Neural crest cell (in vitro differentiated cells): ENCODE data around the gene DNHD1. TPM values are rescaled to one million over a fixed set of nuclear protein-coding genes. Genes with fewer than 3 reads are reported as not detected.

Experiments used
- DNase-seq: peaks from one replicate; pipeline ENCODE4 v3.0.0; 2021; ENCODE audit warnings: low read depth, mixed read lengths, low spot score
- H3K27ac Mint-ChIP-seq: one replicate; pipeline ENCODE4 v1.8.0; 2021; ENCODE audit warnings: mild to moderate bottlenecking, mixed read lengths; ENCODE audit not compliant: unreplicated experiment
- H3K27me3 Mint-ChIP-seq: 2 replicates; pipeline ENCODE4 v1.8.0; 2021; ENCODE audit warnings: low read depth, mild to moderate bottlenecking, mixed read lengths
- H3K36me3 Mint-ChIP-seq: 2 replicates; pipeline ENCODE4 v1.8.0; 2021; ENCODE audit warnings: low read depth, mild to moderate bottlenecking, mixed read lengths
- H3K4me1 Mint-ChIP-seq: 2 replicates; pipeline ENCODE4 v1.8.0; 2021; ENCODE audit warnings: mixed read lengths
- H3K4me3 Mint-ChIP-seq: one replicate; pipeline ENCODE4 v1.8.0; 2021; ENCODE audit warnings: mild to moderate bottlenecking, mixed read lengths
- H3K9me3 Mint-ChIP-seq: 2 replicates; pipeline ENCODE4 v1.8.0; 2021; ENCODE audit warnings: mixed read lengths
- CTCF ChIP-seq: fragments of 200-600 bp; sonication (generic); conservative IDR thresholded peaks from 2 replicates; pipeline ENCODE4 v1.5.0; 2021; ENCODE audit warnings: antibody characterized with exemption, mild to moderate bottlenecking
- total RNA-seq: library from RNA; stranded (reverse); gene quantifications from 2 replicates; pipeline ENCODE4 v1.2.1, GENCODE V29; 2021

Gene DNHD1
- total RNA-seq, 1 donor from 2014 or later = 10.2 TPM

DNA sequence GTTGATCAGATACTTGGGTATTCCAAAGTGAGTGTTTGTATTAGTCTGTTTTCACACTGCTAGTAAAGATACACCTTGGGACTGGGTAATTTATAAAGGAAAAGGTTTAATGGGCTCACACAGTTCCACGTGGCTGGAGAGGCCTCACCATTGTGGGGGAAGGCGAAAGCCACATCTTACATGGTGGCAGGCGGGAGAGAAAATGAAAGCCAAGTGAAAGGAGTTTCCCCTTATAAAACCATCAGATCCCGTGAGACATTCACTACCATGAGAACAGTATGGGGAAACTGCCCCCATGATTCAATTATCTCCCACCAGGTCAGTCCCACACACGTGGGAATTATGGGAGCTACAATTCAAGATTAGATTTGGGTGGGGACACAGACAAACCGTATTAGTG lies 8.7 kb upstream of the DNHD1 start:
- peaks cover 3% of the 10 kb centered on the region for H3K4me1 Mint-ChIP-seq
- DNase-seq = no peak
- no peaks in the 10 kb centered on the region for H3K27me3 Mint-ChIP-seq
- H3K4me3 Mint-ChIP-seq = no peak overlapping the region
- no peak for TF ChIP-seq CTCF
- no peak overlapping the region for H3K27ac Mint-ChIP-seq
- peaks cover 2% of the 10 kb centered on the region for H3K36me3 Mint-ChIP-seq
- H3K9me3 Mint-ChIP-seq = no peaks in the 10 kb centered on the region

- TF ChIP-seq CTCF = no peak
- H3K9me3 Mint-ChIP-seq = no peaks in the 10 kb centered on the region
- no peaks in the 10 kb centered on the region for H3K27me3 Mint-ChIP-seq
- no peak overlapping the region for H3K4me3 Mint-ChIP-seq
- no peaks in the 10 kb centered on the region for H3K36me3 Mint-ChIP-seq
- no peaks in the 10 kb centered on the region for H3K4me1 Mint-ChIP-seq
- H3K27ac Mint-ChIP-seq = no peak overlapping the region
- no peak for DNase-seq
These were observed 8.3 kb upstream of the DNHD1 start for GRCh38 chr11:6488821-6489220.

DNA sequence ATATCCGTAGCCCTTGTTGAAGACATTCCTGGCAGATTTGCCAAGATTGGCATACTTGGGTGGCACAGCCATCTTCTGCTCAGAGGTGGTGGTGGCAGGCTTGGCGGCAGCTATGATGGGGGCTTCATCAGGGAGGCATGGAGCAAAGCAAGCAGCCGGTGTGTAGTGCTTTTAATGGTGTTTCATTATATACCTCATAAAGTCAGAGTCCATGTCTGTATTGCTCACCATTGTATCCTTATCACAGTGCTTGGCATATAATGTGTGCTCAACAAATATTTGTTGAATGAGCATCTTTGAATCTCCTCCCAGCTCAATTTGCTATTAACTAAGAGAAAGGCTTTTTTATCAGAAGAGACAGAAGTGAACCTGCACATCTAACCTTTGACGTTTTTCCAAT lies 7.8 kb upstream of the DNHD1 start:
- Mint-ChIP-seq H3K27me3 (no peaks in the 10 kb centered on the region), H3K4me1 (no peaks in the 10 kb centered on the region), H3K9me3 (no peaks in the 10 kb centered on the region), H3K36me3 (no peaks in the 10 kb centered on the region), H3K27ac (no peak overlapping the region), H3K4me3 (no peak overlapping the region)
- TF ChIP-seq CTCF = no peak
- no peak for DNase-seq

- no peak for TF ChIP-seq CTCF
- Mint-ChIP-seq H3K9me3 (no peaks in the 10 kb centered on the region), H3K4me3 (no peak overlapping the region), H3K27ac (no peak overlapping the region), H3K4me1 (no peaks in the 10 kb centered on the region), H3K36me3 (peaks cover 4% of the 10 kb centered on the region), H3K27me3 (no peaks in the 10 kb centered on the region)
- no peak for DNase-seq
These were observed 1.0 kb downstream of the DNHD1 start for GRCh38 chr11:6498121-6498520.

- Mint-ChIP-seq H3K4me1 (no peaks in the 10 kb centered on the region), H3K4me3 (no peak overlapping the region), H3K27ac (no peak overlapping the region), H3K27me3 (no peaks in the 10 kb centered on the region), H3K9me3 (no peaks in the 10 kb centered on the region), H3K36me3 (peaks cover 4% of the 10 kb centered on the region)
- TF ChIP-seq CTCF = no peak
- no peak for DNase-seq
These were observed 1.5 kb downstream of the DNHD1 start for GRCh38 chr11:6498544-6498943.

- peak overlapping the region; percentile 51 for H3K27ac Mint-ChIP-seq
- no peak for DNase-seq
- no peaks in the 10 kb centered on the region for H3K27me3 Mint-ChIP-seq
- no peaks in the 10 kb centered on the region for H3K36me3 Mint-ChIP-seq
- peaks cover 3% of the 10 kb centered on the region for H3K4me1 Mint-ChIP-seq
- no peaks in the 10 kb centered on the region for H3K9me3 Mint-ChIP-seq
- H3K4me3 Mint-ChIP-seq = no peak overlapping the region
- TF ChIP-seq CTCF = no peak
These were observed 5.3 kb downstream of the DNHD1 start for GRCh38 chr11:6502382-6502781.
